NCI-H2029 (cell line): Measurements from ENCODE around the gene TMSB10.
"Not testable (repeated sequence)": the region's sequence is repeated elsewhere in the genome, so short reads cannot be mapped to it uniquely, and the experiment has no call there.

Experiments
- DNase-seq: peaks from one replicate; lab custom pipeline; 2025; lab: John Stamatoyannopoulos, UW

TMSB10 gene

DNA sequence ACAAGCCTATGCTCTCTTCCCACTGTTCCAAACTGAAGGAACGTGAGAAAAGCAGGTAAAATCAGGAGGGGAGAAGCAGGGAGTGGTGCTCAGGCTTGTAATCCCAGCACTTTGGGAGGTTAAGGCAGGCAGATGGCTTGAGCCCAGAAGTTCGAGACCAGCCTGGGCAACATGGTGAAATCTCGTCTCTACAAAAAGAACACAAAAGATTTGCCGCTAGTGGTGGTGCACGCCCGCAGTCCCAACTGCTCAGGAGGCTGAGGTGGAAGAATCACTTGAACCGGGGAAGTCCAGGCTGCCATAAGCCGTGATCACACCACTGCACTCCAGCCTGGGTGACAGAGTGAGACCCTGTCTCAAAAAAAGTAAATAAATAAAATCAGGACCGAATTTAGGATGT lies 1.3 kb upstream of the TMSB10 start:
- DNase-seq = no peak

DNA sequence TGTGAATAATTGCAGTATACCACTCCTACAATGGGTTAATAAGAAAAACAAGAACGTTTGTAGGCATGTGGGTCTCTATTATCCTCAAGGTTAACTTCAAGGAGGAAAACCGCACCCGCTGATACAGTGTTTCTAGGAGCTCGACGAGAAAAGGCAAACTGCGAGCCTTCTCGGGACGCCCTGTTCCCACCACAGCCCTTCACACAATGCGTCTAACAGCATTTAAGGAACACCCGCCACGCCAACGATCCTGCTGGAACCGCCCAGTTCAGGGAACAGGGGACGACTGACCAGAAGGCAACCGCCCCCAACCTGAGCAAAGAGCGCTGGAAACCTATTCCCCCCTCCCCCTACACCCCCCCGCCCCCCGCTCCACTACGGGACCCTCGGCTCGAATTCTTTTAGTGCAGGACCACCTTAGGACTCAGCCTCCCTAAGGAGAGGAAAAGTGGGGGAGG lies 710 bp upstream of the TMSB10 start:
- DNase-seq = no peak

DNA sequence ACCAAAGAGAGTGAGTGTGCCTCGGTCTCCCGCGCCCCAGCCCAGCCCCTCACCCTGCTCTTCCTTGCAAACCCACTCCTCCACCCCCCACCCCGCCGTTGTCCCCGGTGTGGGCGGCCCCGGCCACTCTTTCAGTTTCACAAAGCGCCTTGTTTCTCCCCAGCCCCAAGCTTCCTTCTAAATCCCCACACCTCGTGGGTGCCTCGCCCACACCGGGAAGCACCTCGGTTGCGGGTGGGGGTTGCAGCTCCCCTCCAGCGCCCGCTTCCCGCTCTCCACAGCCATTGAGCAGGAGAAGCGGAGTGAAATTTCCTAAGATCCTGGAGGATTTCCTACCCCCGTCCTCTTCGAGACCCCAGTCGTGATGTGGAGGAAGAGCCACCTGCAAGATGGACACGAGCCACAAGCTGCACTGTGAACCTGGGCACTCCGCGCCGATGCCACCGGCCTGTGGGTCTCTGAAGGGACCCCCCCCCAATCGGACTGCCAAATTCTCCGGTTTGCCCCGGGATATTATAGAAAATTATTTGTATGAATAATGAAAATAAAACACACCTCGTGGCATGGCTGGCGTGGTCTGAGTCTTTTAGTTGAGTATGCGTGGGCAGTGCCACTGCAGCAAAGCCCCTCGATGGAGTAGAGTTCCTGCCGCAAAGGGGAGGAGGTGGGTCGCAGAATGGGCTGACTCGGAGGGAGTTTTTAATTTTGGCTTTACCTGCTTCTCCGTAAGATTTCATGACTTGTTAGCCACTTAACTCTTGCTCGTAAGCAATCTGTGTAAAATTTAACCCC lies 848 bp downstream of the TMSB10 start:
- no peak for DNase-seq

DNA sequence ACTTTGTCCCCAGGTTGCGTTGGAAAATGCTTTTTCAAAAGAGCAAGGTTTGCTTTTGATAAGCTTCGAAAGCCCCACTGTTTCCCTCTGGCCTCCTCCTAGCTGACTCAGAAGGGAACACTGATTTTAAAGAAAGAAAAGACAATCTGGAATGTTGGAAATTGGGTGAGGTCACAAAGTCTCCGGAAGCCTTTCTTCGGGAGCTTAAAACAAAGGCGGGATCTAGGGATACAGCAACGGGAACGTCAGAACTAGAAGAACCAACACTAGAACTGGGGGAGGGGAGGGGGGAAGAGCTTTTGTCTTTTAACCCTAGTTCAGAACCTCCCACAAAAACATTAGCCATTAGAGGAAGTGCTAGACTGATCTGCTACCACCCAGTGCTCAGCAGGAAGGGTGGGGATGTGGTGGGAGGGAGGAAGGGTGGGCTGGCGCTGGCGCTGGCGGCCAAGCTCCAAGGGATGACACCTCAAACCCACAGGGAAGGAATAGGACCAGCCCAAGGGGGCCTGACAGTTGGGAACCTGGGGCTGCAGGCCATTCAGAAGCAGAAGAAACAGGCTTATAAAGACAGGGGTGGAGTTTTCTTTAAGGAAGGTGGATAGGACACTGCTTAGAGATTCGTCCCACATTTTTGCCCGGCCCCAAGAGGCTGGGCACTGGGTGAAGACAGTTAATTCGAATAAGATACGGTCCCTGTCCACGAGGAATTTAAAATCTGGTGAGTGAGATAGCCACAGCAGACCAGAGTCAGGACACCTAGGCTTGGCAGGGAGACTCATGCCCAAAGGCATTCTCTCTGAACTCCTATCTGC lies 1.7 kb downstream of the TMSB10 start:
- no peak for DNase-seq

DNA sequence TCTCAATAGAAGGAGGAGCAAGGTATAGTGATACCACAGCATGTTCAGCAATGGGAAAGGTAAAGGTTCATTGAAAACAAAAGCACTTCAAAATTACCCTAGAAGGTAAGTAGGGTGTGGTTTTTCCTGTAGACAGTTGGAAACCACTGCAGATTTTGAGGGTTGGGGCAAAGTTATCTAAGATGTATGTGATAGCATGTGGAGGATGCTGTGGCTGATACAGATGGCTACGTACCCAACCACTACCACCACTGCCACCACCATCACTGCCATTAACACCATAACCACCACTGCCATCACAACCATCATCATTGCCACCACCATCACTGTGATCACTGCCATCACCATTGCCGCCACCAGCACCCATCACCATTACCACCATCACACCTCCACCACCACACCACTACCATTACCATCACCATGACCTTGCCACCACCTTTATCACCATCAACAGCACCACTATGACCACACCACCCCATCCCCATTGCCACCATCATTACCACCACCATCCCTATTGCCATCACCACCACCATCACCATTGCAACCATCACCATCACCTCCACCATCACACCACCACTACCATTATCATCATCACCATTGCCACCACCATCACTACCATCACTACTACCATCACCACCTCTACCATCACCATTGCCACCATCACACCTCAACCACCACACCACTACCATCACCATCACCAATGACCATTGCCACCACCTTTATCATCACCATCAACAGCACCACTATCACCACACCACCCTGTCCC lies 3.7 kb downstream of the TMSB10 start:
- DNase-seq = no peak

DNA sequence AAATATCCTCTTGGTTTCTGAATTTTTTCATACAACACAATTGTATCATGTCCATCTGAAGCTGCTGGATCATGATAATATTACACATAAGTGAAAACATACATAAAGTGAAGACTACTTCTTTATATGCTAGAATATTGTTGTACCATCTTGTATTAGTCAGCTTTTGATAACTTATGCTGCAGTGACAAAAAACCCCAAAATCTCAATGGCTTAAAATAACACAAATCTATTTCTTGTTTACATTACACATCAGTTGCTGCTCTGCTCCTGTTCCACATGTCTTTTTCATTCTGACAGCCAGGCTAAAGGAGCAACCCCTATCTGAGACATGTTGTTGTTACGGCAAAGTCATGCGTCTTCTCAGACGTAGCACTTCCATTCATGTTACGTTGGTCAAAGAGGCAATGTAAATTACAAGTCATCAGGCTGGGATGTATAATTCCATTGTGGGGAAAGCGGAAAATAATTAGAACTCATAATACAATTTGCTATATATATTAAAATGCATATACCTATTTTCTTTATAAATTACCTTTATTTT lies 5.8 kb downstream of the TMSB10 start:
- DNase-seq = no peak

DNA sequence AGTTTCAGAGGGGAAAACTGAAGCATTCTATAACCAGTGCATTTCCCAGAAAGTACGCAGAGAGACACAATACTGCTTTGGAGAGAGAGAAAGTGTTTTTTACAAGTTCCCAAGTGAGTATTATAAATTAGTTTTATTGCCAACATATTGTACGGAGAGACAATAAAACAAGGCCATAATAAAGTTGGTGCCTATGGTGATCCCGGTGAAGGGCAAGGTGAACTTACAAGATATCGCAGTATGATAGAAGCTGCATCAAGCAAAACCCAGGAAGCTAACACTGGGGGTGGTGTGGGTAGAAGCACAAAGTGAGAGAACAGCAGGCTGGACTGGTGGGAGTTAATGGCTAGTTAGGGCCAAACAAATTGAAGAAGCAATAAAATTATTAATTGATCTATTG lies 7.5 kb downstream of the TMSB10 start:
- no peak for DNase-seq

DNA sequence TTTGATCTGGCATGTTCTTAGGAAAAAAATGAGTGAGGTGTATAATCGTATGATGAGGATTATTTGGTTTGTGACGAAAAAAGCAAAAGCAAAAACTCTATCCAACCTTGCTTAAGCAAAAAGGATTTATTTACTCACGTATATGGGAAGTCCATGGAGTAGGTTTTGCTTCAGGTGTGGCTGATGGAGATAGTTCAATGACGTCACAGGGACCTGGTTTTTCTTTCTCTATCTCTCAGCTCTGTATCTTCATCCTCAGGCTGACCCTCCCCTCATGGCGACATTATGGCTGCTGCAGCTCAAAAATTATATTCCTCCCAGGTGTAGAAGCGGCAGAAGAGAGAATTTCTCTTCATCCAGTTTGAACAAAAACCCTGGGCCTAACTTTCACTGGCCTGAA lies 8.9 kb downstream of the TMSB10 start:
- no peak for DNase-seq

DNA sequence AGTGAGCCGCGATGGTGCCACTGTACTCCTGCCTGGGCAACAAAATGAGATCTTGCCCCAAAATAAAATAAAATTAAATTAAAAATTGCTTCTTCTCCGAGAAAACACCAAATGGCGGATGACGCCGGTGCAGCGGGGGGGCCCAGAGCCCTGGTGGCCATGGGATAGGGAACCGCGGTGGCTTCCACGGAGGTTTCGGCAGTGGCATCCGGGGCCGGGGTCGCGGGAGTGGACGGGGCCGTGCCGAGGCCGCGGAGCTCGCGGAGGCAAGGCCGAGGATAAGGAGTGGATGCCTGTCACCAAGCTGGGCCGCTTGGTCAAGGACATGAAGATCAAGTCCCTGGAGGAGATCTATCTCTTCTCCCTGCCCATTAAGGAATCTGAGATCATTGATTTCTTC lies 10.2 kb downstream of the TMSB10 start:
- not testable (repeated sequence) for DNase-seq

DNA sequence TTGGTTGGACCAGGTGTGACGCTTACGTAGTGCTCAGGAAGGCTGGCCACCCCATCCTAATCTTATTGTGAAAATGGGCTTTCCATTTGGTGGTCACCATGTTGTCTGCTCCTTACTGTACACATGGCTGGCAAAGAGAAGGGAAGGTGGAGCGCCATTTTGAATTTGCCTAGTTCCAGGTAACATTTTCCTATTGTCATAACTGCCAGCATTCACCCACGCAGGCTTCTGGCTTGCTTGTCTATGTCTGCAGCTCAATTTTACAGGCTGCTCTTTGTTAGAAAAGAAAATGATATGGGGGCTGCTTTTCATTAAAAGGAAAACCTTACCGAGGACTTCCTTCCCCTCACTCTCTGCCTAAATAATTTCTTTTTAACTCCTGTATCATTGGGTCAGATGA lies 12.4 kb downstream of the TMSB10 start:
- not testable (repeated sequence) for DNase-seq

DNA sequence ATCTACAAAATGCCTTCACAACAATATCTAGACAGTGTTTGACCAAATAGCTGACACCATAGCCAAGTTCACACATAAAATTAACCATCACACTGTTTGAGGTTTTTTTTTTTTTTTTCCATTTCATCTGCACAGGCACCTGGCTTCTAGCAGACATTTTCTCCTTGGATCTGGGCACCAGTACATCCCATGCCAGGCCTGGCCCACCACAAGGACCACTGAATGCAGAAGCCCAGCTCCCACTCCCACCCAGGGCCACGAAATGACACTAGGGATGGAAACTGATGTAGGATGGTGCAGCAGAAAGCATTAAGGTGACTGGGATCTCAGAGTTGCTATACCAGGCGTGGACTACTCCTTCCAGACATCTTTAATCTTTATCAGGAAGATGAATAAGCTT lies 13.0 kb downstream of the TMSB10 start:
- no peak for DNase-seq

DNA sequence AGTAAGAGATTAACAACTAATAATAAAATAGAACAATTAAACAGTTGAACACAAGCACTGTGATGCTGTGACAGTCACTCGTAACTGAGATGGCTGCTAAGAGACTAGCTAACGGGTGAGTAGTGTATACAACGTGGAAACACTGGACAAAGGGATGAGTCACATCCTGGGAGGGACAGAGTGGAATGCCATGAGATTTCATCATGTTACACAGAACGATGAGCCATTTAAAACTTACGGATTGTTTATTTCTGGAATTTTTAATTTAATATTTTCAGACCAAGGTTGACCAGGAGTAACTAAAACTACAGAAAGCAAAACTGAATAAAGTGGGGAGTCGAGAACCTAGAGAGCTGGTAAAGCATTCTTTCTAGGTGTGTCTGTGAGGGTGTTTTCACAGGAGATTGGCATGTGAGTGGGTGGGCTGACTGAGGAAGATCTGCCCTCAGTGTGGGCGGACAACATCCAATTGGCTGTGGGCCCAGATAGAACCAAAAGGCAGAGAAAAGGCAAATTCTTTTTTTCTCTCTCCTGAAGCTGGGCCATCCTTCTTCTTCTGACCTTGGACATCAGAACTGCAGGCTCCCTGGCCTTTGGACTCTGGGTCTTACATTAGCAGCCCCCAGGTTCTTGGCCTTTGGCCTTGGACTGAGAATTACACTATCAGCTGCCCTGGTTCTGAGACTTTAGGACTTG lies 14.6 kb downstream of the TMSB10 start:
- DNase-seq = peak; percentile 35

DNA sequence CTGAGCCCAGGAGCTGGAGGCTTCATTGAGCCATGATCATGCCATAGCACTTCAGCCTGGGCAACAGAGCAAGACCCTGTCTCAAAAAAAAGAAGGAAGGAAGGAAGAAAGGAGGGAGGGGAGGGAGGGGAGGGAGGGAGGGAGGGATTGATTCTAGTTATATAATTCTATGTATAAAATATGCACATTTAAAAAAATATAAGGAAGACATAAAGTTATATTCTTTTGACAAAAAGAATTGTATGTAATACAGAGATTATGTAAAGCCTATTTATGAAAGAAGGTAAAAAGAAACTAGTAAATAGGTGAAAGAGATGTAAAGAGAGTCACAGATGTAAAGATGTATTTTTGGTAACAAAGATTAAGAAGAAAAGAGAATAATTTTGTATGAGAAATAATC lies 17.6 kb downstream of the TMSB10 start:
- DNase-seq = no peak

DNA sequence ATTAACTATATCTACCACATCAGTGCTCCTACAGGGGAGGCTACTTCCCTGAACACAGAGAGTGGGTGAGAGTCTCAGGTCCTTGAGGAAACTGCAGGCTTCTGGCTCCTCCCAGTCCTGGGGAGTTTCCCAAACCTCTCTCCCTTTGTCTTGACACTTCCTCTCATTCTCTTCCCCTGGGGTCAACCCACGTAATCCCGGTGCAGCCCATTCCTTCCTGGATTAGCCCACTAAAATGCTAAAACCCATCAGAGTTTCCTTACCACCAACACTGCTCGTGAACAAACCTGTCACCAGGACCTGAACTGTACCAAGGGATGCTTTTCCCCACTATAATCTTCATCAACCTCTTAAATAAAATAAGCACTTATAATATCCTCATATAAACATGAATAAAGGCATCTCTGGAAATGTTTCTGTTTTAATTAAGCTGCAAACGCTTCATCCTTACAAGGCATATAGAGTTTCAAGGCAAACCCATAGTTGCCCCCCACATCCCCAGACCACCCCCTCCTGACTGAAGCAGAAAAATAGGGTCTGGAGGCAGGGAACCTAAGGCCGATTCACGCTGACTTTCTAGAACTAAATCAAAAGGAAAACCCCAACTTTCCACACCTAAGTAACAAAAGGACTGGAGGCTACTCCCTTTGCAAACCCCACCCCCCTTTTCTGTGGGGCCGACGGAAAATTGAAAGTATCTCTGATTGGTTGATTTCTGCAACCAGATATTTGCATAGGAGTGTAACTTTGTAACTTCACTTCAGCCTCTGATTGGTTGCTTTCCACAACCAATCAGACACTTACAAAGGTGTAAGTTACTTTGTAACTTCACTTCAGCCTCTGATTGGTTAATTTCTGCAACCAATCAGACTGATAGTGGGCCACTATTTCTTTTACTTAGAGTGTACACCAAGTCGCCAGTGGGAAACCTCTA lies 19.0 kb downstream of the TMSB10 start:
- no peak for DNase-seq

DNA sequence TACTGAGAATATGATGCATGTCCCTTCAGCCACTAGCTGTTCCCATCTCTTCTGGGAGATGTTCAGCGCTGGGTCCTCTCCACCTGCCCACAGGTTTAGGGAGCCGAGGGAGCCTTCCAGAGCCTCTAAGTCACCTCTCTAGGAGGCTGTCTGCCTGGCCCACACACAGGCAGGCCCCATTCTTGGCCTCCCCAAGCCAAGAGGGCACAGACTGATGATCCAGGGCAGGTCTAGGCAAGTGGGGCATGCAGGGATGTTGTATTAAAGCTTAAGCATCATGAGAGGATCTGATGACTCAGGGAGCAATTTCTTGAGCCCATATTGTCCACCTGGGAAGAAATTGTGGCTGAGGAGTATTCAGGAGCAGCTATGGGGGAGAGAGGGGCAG lies 19.9 kb downstream of the TMSB10 start:
- no peak for DNase-seq

DNA sequence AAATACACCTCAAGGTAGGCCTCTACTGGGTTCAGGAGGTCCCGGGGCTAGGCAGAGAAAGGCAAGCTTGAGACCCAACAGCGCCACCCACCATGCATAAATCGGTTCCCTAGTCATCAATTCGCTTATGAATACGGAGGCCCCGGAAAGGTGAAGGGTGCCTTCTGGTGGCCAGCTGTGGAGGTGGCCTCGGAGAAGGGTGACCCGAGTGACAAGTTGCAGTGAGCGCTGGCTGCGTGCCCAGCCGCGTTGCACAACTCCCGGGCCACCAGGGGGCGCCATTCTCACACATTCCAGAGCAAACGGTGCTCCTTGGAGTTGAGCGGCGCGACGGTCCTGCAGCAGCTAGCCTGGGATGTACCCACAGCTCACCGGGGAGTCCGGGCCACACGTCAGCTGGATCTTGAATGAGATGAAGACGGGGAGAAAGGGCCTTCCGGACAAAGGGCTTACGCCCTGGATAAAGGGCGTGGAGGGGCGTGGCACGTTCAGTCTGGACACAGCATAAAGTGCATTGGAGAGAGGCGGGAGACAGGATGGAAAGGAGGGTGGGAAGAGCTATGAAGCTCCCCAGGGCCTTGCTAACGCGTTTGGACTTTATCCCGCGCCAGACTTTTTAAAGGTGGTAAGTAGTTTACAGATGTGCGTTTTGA lies 20.4 kb downstream of the TMSB10 start:
- DNase-seq = peak; percentile 84

DNA sequence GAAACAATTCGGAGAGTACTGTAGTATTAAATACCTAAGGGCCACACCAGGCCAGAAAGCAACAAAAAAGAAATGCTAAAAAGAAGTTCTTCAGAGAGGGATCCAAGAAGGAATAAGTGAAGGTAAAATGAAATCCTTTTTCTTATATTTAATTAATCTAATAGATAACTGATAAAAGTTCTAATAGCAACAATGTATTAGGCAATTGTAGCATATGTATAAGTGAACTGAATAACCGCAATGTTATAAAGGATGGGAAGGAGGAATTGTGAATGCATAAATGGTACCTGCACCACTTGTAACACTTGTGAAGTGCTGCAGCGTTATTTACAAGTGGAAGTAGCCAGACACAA lies 21.8 kb downstream of the TMSB10 start:
- DNase-seq = no peak

DNA sequence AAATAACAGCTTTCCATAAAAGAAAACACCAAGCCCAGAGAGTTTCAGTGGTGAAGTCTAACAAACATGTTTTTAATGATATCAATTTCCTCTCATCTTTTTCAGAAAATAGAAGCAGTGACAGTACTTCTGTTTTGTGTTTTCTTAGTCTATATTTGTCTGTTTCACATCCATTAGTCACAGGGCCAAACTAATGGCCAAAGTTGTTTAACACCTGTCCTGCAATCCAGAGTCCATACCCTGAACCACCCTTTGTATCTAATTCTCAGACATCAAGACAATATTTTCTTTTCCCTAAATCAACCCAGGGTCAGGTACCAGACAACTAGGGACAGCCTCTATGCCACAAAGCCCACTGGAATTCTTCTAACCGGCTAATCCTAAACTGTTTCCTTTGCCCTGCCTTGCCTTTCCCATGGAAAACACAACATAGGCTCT lies 25.9 kb downstream of the TMSB10 start:
- no peak for DNase-seq

DNA sequence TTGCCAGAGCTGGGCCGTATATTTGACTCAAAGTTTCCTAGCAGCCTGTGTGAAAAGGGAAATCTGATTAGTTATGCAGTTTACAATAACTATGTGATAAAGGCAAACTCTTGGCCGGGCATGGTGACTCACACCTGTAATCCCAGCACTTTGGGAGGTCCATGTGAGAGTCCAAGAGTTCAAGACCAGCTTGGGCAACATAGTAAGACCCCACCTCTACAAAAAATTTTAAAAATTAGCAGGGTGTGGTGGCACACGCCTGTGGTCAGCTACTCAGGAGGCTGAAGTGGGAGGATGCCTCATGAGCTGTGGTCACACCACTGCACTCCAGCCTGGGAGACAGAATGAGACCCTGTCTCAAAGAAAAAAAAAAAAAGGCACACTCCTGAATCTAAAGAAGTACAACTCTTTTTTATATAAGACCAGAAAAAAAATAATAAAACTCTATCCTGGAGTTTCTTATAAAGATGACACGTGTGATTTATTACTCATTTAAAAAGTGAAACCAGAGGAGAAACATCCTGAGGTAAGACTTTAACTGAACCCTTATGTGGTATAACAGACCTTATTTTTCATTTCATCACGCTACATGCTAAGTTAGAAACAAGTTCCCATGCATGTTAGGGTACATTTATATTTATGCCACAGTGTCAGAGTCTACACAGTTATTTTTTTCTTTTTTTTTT lies 32.9 kb downstream of the TMSB10 start:
- no peak for DNase-seq
